Ectodermal cell (in vitro differentiated cells): ENCODE measurements around the gene YBX2. TPM values are rescaled to one million over a fixed set of nuclear protein-coding genes. Genes with fewer than 3 reads are reported as not detected.
"Not testable (repeated sequence)": the region's sequence is repeated elsewhere in the genome, so short reads cannot be mapped to it uniquely, and the experiment has no call there.

Source experiments
- H3K27ac ChIP-seq: 2 replicates; pipeline ENCODE4 v1.7.0; 2013; ENCODE audit warnings: mild to moderate bottlenecking, low read depth, low read length; ENCODE audit not compliant: insufficient read depth, poor library complexity, severe bottlenecking
- H3K27me3 ChIP-seq: 2 replicates; pipeline ENCODE4 v1.7.0; 2013; ENCODE audit warnings: mild to moderate bottlenecking, low read length; ENCODE audit not compliant: insufficient read depth, control insufficient read depth, poor library complexity, severe bottlenecking
- H3K36me3 ChIP-seq: one replicate; pipeline ENCODE4 v1.7.0; 2013; ENCODE audit warnings: low read length; ENCODE audit not compliant: control insufficient read depth, insufficient read depth
- H3K4me1 ChIP-seq: one replicate; pipeline ENCODE4 v1.7.0; 2013; ENCODE audit warnings: low read length; ENCODE audit not compliant: control insufficient read depth, insufficient read depth
- H3K4me3 ChIP-seq: 2 replicates; pipeline ENCODE4 v1.7.0; 2013; ENCODE audit warnings: low read depth, low read length, control low read depth; ENCODE audit not compliant: insufficient read depth
- H3K9me3 ChIP-seq: 2 replicates; pipeline ENCODE4 v1.7.0; 2013; ENCODE audit warnings: mild to moderate bottlenecking, low read length, moderate library complexity; ENCODE audit not compliant: control insufficient read depth
- WGBS, 2 experiments: methylation state at CpG; one replicate each; pipeline ENCODE4 v1.1.7; 2013; ENCODE audit warnings: missing lambda C conversion rate in 2 of 2; 5-methylcytosine and 5-hydroxymethylcytosine counted together
- polyA plus RNA-seq, 4 experiments: library from polyadenylated mRNA; stranded (reverse); fragments of 50-300 nt; gene quantifications; one replicate each; pipeline ENCODE4 v1.2.3, GENCODE V29; 2013

Gene YBX2
- 8.6 TPM for polyA plus RNA-seq (2013, experiment 1 of 4)
- 11.0 TPM for polyA plus RNA-seq (2013, experiment 2 of 4)
- polyA plus RNA-seq (2013, experiment 3 of 4): 7.0 TPM
- 9.9 TPM for polyA plus RNA-seq (2013, experiment 4 of 4)

GRCh38 chr17:7294614-7295153 lies at the start of gene YBX2:
YBX2 (minus strand) TSS chr17:7294639; CDS start chr17:7294500, 139 bp downstream.
- no peaks in the 10 kb centered on the region for H3K9me3 ChIP-seq
- H3K27ac ChIP-seq: no peak within 1 kb of the TSS
- peaks cover 59% of the 10 kb centered on the region for H3K27me3 ChIP-seq
- H3K4me3 ChIP-seq: peak within 1 kb of the TSS; percentile 26
- WGBS, 2 experiments: 2% methylated on average over 57 of the region's 57 CpGs
- H3K4me1 ChIP-seq: peaks cover 21% of the 10 kb centered on the region
- no peaks in the 10 kb centered on the region for H3K36me3 ChIP-seq

GRCh38 chr17:7343250-7343649 lies 48.8 kb upstream of the YBX2 start:
- Histone ChIP-seq H3K4me3 (no peak overlapping the region), H3K36me3 (no peaks in the 10 kb centered on the region), H3K27ac (no peak overlapping the region), H3K27me3 (no peaks in the 10 kb centered on the region), H3K9me3 (no peaks in the 10 kb centered on the region), H3K4me1 (no peaks in the 10 kb centered on the region)
- WGBS, 2 experiments: 90% methylated on average over 15 of the region's 15 CpGs

- Histone ChIP-seq H3K36me3 (no peaks in the 10 kb centered on the region), H3K27ac (no peak overlapping the region), H3K9me3 (no peaks in the 10 kb centered on the region), H3K4me1 (peaks cover 2% of the 10 kb centered on the region), H3K27me3 (no peaks in the 10 kb centered on the region), H3K4me3 (no peak overlapping the region)
- WGBS, 2 experiments: 97 to 98% methylated on average over 13 of the region's 13 CpGs
Observed at GRCh38 chr17:7341842-7342241, 47.4 kb upstream of the YBX2 start.

- whole genome bisulfite sequencing, 2 experiments: 82 to 96% methylated on average over 2 of the region's 2 CpGs
- no peaks in the 10 kb centered on the region for H3K27me3 ChIP-seq
- no peaks in the 10 kb centered on the region for H3K36me3 ChIP-seq
- no peaks in the 10 kb centered on the region for H3K9me3 ChIP-seq
- no peak overlapping the region for H3K27ac ChIP-seq
- H3K4me3 ChIP-seq: no peak overlapping the region
- peaks cover 7% of the 10 kb centered on the region for H3K4me1 ChIP-seq
Observed at GRCh38 chr17:7340179-7340578, 45.7 kb upstream of the YBX2 start.

GRCh38 chr17:7337600-7337999 lies 43.2 kb upstream of the YBX2 start:
- not testable (repeated sequence) for H3K27ac ChIP-seq, H3K4me3 ChIP-seq, H3K36me3 ChIP-seq, H3K4me1 ChIP-seq, H3K27me3 ChIP-seq, H3K9me3 ChIP-seq
- 83 to 87% methylated on average over 7 of the region's 7 CpGs for WGBS, 2 experiments

GRCh38 chr17:7336240-7337175 lies 42.1 kb upstream of the YBX2 start, which contains the start of gene ACAP1:
ACAP1 (plus strand) TSS chr17:7336529; CDS start chr17:7336735, 206 bp downstream.
- Histone ChIP-seq H3K9me3 (no peaks in the 10 kb centered on the region), H3K36me3 (no peaks in the 10 kb centered on the region), H3K27me3 (no peaks in the 10 kb centered on the region), H3K27ac (no peak within 1 kb of the TSS), H3K4me3 (no peak within 1 kb of the TSS), H3K4me1 (peaks cover 7% of the 10 kb centered on the region)
- WGBS, 2 experiments: 64 to 67% methylated on average over 17 of the region's 17 CpGs

- not testable (repeated sequence) for H3K4me3 ChIP-seq, H3K9me3 ChIP-seq, H3K27ac ChIP-seq, H3K36me3 ChIP-seq, H3K27me3 ChIP-seq, H3K4me1 ChIP-seq
- WGBS, 2 experiments: 92% methylated on average over 13 of the region's 13 CpGs
Observed at GRCh38 chr17:7335765-7336164, 41.3 kb upstream of the YBX2 start.

- H3K4me1 ChIP-seq: peaks cover 7% of the 10 kb centered on the region
- H3K27ac ChIP-seq: no peak overlapping the region
- H3K4me3 ChIP-seq: no peak overlapping the region
- H3K36me3 ChIP-seq: no peaks in the 10 kb centered on the region
- H3K9me3 ChIP-seq: no peaks in the 10 kb centered on the region
- 90 to 97% methylated on average over 3 of the region's 3 CpGs for WGBS, 2 experiments
- H3K27me3 ChIP-seq: no peaks in the 10 kb centered on the region
Observed at GRCh38 chr17:7334938-7335538, 40.6 kb upstream of the YBX2 start.

- not testable (repeated sequence) for H3K27ac ChIP-seq, H3K36me3 ChIP-seq, H3K4me3 ChIP-seq, H3K27me3 ChIP-seq, H3K9me3 ChIP-seq
- peaks cover 15% of the 10 kb centered on the region for H3K4me1 ChIP-seq
- WGBS, 2 experiments: 89 to 90% methylated on average over 11 to 13 of the region's 14 CpGs
Observed at GRCh38 chr17:7332600-7333069, 38.2 kb upstream of the YBX2 start.

- Histone ChIP-seq H3K9me3 (no peaks in the 10 kb centered on the region), H3K36me3 (no peaks in the 10 kb centered on the region), H3K27me3 (no peaks in the 10 kb centered on the region), H3K27ac (no peak overlapping the region), H3K4me3 (no peak overlapping the region), H3K4me1 (peaks cover 16% of the 10 kb centered on the region)
- 75% methylated on average over 7 of the region's 7 CpGs for WGBS, 2 experiments
Observed at GRCh38 chr17:7332111-7332510, 37.7 kb upstream of the YBX2 start.
